Adrenal gland (tissue), 5 donors: ENCODE data around the gene POM121C.
"Not testable (repeated sequence)": the region's sequence is repeated elsewhere in the genome, so short reads cannot be mapped to it uniquely, and the experiment has no call there.

Source experiments
- POLR2A ChIP-seq, 2 donors: fragments of 450-650 bp; IDR thresholded peaks; one replicate each; pipeline ENCODE4 v1.6.1; 2017; ENCODE audit warnings: antibody characterized with exemption in 2 of 2, mild to moderate bottlenecking in 2 of 2, moderate library complexity in 1 of 2
- TF ChIP-seq, protein P1 (sequence below), 6 experiments: fragments of 450-650 bp in 4 of 6; fragments of 200-600 bp in 2 of 6; sonication (generic) in 1 of 6; IDR thresholded peaks; 1 replicate in 5 of 6; 2 replicates in 1 of 6; pipeline versions ENCODE4 v1.5.1 to v1.8.0; 2016 to 2021; ENCODE audit warnings: antibody characterized with exemption in 6 of 6, mild to moderate bottlenecking in 2 of 6, moderate library complexity in 1 of 6
- donor health status: DM: no; HTN: no; CAD: no.

DNA sequence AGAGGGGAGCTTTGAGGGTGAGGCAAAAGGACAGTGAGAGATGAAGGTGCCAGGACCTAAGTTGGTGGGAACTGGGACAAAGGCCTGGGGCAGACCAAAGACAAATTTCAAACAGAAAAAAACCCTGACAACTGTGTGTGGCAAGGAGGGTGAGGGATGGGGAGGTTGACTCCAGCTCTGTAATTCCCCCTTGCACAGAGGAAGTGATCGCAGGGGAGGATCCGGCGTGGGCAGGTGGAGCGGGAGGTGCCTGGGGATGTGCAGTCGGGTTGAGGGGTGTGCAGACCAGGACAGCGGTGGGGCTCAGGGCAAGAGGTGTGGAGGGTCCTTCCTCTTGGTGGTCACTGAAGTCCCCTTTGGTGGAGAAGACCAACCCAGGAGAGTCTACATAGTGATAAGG, 85.5 kb downstream of the POM121C start:
- TF ChIP-seq, protein P1, sequence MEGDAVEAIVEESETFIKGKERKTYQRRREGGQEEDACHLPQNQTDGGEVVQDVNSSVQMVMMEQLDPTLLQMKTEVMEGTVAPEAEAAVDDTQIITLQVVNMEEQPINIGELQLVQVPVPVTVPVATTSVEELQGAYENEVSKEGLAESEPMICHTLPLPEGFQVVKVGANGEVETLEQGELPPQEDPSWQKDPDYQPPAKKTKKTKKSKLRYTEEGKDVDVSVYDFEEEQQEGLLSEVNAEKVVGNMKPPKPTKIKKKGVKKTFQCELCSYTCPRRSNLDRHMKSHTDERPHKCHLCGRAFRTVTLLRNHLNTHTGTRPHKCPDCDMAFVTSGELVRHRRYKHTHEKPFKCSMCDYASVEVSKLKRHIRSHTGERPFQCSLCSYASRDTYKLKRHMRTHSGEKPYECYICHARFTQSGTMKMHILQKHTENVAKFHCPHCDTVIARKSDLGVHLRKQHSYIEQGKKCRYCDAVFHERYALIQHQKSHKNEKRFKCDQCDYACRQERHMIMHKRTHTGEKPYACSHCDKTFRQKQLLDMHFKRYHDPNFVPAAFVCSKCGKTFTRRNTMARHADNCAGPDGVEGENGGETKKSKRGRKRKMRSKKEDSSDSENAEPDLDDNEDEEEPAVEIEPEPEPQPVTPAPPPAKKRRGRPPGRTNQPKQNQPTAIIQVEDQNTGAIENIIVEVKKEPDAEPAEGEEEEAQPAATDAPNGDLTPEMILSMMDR (IDR thresholded peaks at IDR 0.05): not testable (repeated sequence)
- TF ChIP-seq POLR2A (IDR thresholded peaks at IDR 0.05): not testable (repeated sequence)
